Measurements from ENCODE around the gene C17orf50.

Gene C17orf50

DNA sequence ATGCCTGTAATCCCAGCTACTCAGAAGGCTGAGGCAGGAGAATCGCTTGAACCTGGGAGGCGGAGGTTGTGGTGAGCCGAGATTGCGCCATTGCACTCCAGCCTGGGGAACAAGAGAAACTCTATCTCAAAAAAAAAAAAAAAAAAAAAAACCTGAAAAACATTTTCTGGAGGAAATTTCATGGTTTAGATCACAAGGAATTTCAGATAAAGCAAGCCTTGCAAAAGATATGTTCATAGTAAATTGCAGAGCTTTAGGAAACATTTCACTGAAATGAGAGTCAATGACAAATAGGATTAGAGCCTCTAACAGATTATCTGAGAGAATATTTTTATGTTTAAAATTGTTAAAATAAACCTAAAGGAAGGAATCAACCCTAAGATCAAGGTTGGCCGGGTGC lies 51.8 kb downstream of the C17orf50 start:
- no peak for DNase-seq (ENCODE audit: low read depth in 2 of 2)
